Keratinocyte (primary cell): ENCODE data around the gene PLCB3. TPM values are rescaled to one million over a fixed set of nuclear protein-coding genes. Genes with fewer than 3 reads are reported as not detected.
A peak's percentile ranks its signal among the peaks of the same experiment; 100 is the strongest.
"Not testable (repeated sequence)": the region's sequence is repeated elsewhere in the genome, so short reads cannot be mapped to it uniquely, and the experiment has no call there.

Experiments used
- DNase-seq: peaks from one replicate; pipeline ENCODE4 v3.0.0-alpha.2; 2011; ENCODE audit warnings: low read depth, missing footprints, low spot score
- FAIRE-seq: peaks from 2 replicates; lab custom pipeline; 2011; peaks lifted over from hg19 to GRCh38; lab: Jason Lieb, UNC
- H2AFZ ChIP-seq: 2 replicates; pipeline ENCODE4 v1.6.0; 2012; ENCODE audit warnings: low read length, control low read depth, inconsistent platforms; ENCODE audit not compliant: control insufficient read depth
- H3K27ac ChIP-seq: 2 replicates; pipeline ENCODE4 v1.5.1; 2011; ENCODE audit warnings: low read length; ENCODE audit not compliant: control insufficient read depth, insufficient read depth
- H3K27me3 ChIP-seq: 3 replicates; pipeline ENCODE4 v1.6.0; 2011; ENCODE audit warnings: low read length; ENCODE audit not compliant: control insufficient read depth, insufficient read depth; ENCODE audit errors: extremely low read depth
- H3K36me3 ChIP-seq, 2 experiments: 2 replicates in 1 of 2; 3 replicates in 1 of 2; pipeline ENCODE4 v1.5.1; 2011; ENCODE audit warnings: low read length in 2 of 2, mild to moderate bottlenecking in 1 of 2; ENCODE audit not compliant: control insufficient read depth in 2 of 2, insufficient read depth in 2 of 2; ENCODE audit errors: extremely low read depth in 1 of 2
- H3K4me1 ChIP-seq: 3 replicates; pipeline ENCODE4 v1.5.1; 2011; ENCODE audit warnings: low read length; ENCODE audit not compliant: control insufficient read depth, insufficient read depth; ENCODE audit errors: extremely low read depth
- H3K4me2 ChIP-seq: 3 replicates; pipeline ENCODE4 v1.6.0; 2011; ENCODE audit warnings: low read depth, low read length; ENCODE audit not compliant: control insufficient read depth, insufficient read depth; ENCODE audit errors: extremely low read depth
- H3K4me3 ChIP-seq, 3 experiments: fragments of 200-600 bp in 1 of 3; sonication (generic) in 1 of 3; 2 replicates in 2 of 3; 3 replicates in 1 of 3; pipeline ENCODE4 v1.5.1; 2011 to 2016; ENCODE audit warnings: low read length in 3 of 3, mild to moderate bottlenecking in 3 of 3, control low read depth in 2 of 3, inconsistent platforms in 1 of 3, low read depth in 1 of 3, mixed read lengths in 1 of 3, mixed run types in 1 of 3, moderate library complexity in 1 of 3; ENCODE audit not compliant: control insufficient read depth in 2 of 3, insufficient read depth in 2 of 3; ENCODE audit errors: extremely low read depth in 1 of 3
- H3K79me2 ChIP-seq: 2 replicates; pipeline ENCODE4 v1.6.0; 2012; ENCODE audit warnings: low read length; ENCODE audit not compliant: control insufficient read depth, insufficient read depth
- H3K9ac ChIP-seq: 3 replicates; pipeline ENCODE4 v1.6.0; 2011; ENCODE audit warnings: low read length; ENCODE audit not compliant: control insufficient read depth, insufficient read depth; ENCODE audit errors: extremely low read depth
- H3K9me1 ChIP-seq: 3 replicates; pipeline ENCODE4 v1.6.0; 2011; ENCODE audit warnings: low read length; ENCODE audit not compliant: control insufficient read depth, insufficient read depth; ENCODE audit errors: extremely low read depth
- H3K9me3 ChIP-seq: 2 replicates; pipeline ENCODE4 v1.5.1; 2012; ENCODE audit warnings: low read depth, low read length; ENCODE audit not compliant: control insufficient read depth
- H4K20me1 ChIP-seq: 3 replicates; pipeline ENCODE4 v1.6.0; 2011; ENCODE audit warnings: low read length; ENCODE audit not compliant: control insufficient read depth, insufficient read depth; ENCODE audit errors: extremely low read depth
- EZH2 ChIP-seq: IDR thresholded peaks from one replicate; pipeline ENCODE4 v1.6.1; 2012; ENCODE audit warnings: inconsistent platforms, mild to moderate bottlenecking, low read length, moderate library complexity
- dilution Hi-C: fragments of 300-500 bp; cut with MboI; formaldehyde crosslinking; loops from one replicate; pipeline ENCODE4 v1.7.0; 2020; ENCODE audit warnings: low sequenced_read_pairs; ENCODE audit not compliant: extremely low pct_ligation_motif_present
- polyA plus RNA-seq, 5 experiments: library from polyadenylated mRNA; depleted of rRNA in 3 of 5; stranded (reverse) in 3 of 5; stranded (forward) in 1 of 5; unstranded in 1 of 5; fragments of >200 nt; gene quantifications; 1 replicate in 1 of 5; 2 replicates in 3 of 5; 3 replicates in 1 of 5; pipeline versions ENCODE4 v1.2.1 to v1.2.3, GENCODE V29; 2011 to 2012; ENCODE audit warnings: missing spikeins in 2 of 5, low read depth in 1 of 5, low replicate concordance in 1 of 5
- TF ChIP-seq, protein P1 (sequence below), 3 experiments: IDR thresholded peaks in 1 of 3; conservative IDR thresholded peaks in 1 of 3; optimal IDR thresholded peaks in 1 of 3; 2 replicates in 2 of 3; 3 replicates in 1 of 3; pipeline versions ENCODE3 to v1.5.1; 2011; ENCODE audit warnings: low read length in 3 of 3, mild to moderate bottlenecking in 3 of 3, moderate library complexity in 2 of 3, control low read depth in 1 of 3, inconsistent platforms in 1 of 3; ENCODE audit not compliant: insufficient read depth in 2 of 3; ENCODE audit errors: extremely low read depth in 1 of 3

The PLCB3 gene
- polyA plus RNA-seq, 1 donor (not counting 4 experiments of a cell fraction or from before 2014, with no cell fraction given), result 32.5 TPM

DNA sequence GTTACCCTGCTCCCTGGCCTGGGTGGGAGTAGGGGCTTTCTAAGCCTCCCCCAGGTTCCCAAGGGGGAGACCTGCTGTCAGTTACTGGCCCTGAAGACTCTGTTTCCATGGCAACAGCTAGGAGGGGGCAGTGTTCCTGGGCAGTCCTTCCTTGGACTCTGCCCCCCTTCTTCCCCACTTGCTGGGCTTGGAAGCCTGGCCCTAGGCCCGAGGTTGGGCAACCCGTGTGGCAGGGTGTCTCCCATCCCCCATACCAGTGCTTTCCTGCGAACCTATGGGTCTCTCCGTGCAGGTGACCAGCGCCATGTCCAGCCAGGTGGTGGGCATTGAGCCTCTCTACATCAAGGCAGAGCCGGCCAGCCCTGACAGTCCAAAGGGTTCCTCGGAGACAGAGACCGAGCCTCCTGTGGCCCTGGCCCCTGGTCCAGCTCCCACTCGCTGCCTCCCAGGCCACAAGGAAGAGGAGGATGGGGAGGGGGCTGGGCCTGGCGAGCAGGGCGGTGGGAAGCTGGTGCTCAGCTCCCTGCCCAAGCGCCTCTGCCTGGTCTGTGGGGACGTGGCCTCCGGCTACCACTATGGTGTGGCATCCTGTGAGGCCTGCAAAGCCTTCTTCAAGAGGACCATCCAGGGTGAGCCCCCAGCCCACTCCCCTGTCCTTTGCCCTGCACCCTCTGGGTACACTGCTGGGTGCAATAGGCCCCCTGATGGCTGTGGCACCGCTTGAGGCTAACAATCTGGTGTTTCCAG lies 55.7 kb downstream of the PLCB3 start:
- Histone ChIP-seq H2AFZ (no peak overlapping the region), H3K9me1 (no peaks in the 10 kb centered on the region), H3K4me2 (peak overlapping the region; percentile 97), H3K36me3 (no peaks in the 10 kb centered on the region), H3K79me2 (peaks cover 19% of the 10 kb centered on the region), H4K20me1 (peaks cover 3% of the 10 kb centered on the region), H3K27ac (peak overlapping the region; percentile 54), H3K4me1 (peaks cover 27% of the 10 kb centered on the region), H3K4me3 (peak overlapping the region; percentile 78 to 86 (median 83)), H3K9me3 (no peaks in the 10 kb centered on the region), H3K9ac (peak overlapping the region; percentile 80), H3K27me3 (no peaks in the 10 kb centered on the region)
- no peak for DNase-seq
- dilution Hi-C loops, result no loop called here
- FAIRE-seq, result no peak
- TF ChIP-seq, protein P1, sequence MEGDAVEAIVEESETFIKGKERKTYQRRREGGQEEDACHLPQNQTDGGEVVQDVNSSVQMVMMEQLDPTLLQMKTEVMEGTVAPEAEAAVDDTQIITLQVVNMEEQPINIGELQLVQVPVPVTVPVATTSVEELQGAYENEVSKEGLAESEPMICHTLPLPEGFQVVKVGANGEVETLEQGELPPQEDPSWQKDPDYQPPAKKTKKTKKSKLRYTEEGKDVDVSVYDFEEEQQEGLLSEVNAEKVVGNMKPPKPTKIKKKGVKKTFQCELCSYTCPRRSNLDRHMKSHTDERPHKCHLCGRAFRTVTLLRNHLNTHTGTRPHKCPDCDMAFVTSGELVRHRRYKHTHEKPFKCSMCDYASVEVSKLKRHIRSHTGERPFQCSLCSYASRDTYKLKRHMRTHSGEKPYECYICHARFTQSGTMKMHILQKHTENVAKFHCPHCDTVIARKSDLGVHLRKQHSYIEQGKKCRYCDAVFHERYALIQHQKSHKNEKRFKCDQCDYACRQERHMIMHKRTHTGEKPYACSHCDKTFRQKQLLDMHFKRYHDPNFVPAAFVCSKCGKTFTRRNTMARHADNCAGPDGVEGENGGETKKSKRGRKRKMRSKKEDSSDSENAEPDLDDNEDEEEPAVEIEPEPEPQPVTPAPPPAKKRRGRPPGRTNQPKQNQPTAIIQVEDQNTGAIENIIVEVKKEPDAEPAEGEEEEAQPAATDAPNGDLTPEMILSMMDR (optimal IDR thresholded peaks at IDR 0.05 in 1 of 3, IDR thresholded peaks at IDR 0.05 in 1 of 3, conservative IDR thresholded peaks at IDR 0.05 in 1 of 3; ENCODE audit: extremely low read depth in 1 of 3, insufficient read depth in 2 of 3, low read length in 3 of 3), result no peak
- TF ChIP-seq EZH2, result no peak

DNA sequence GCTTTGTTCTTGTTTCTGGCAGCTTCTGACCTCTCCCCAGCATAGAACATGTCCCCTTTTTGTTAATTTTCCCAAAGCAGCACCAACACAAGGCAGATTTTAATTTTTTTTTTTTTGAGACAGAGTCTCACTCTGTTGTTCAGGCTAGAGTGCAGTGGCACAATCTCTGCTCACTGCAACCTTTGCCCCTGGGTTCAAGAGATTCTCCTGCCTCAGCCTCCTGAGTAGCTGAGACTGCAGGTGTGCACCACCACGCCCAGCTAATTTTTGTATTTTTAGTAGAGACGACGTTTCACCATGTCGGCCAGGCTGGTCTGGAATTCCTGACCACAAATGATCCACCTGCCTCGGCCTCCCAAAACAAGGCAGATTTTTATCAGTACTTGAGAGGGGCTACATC lies 56.5 kb downstream of the PLCB3 start:
- H3K4me1 ChIP-seq, result peaks cover 32% of the 10 kb centered on the region
- H3K4me3 ChIP-seq, H3K27ac ChIP-seq, dilution Hi-C loops, H3K9me1 ChIP-seq, H3K9ac ChIP-seq, H4K20me1 ChIP-seq, H3K4me2 ChIP-seq, FAIRE-seq, H3K9me3 ChIP-seq, H2AFZ ChIP-seq, DNase-seq, H3K36me3 ChIP-seq, H3K27me3 ChIP-seq: not testable (repeated sequence)
- peaks cover 23% of the 10 kb centered on the region for H3K79me2 ChIP-seq
